ENCODE data around the gene MCTP1. TPM values are rescaled to one million over a fixed set of nuclear protein-coding genes. Genes with fewer than 3 reads are reported as not detected.

Gene MCTP1
- total and polyA plus RNA-seq, 2 experiments from 2014 or later = 1.3 to 5.7 TPM

GRCh38 chr5:95298651-95299050 is 13.8 kb upstream of the MCTP1 start:
- H3K79me2 ChIP-seq = no peaks in the 10 kb centered on the region
- no peaks in the 10 kb centered on the region for H3K4me1 ChIP-seq (ENCODE audit: insufficient read depth)
- no peak for DNase-seq (ENCODE audit: low spot score)
- H3K27me3 ChIP-seq = no peaks in the 10 kb centered on the region
- 79% methylated on average over 1 of the region's 1 CpG for WGBS (ENCODE audit: low lambda C conversion rate, missing lambda C conversion rate)
- H2AFZ ChIP-seq = no peak overlapping the region
- H3K36me3 ChIP-seq (replicated peaks; ENCODE audit: insufficient read depth, low read depth) = no peaks in the 10 kb centered on the region
- no peak overlapping the region for H3K4me2 ChIP-seq
- no peak overlapping the region for H3K27ac ChIP-seq
- H4K20me1 ChIP-seq (ENCODE audit: insufficient read depth, poor library complexity, severe bottlenecking) = no peaks in the 10 kb centered on the region
- no peaks in the 10 kb centered on the region for H3K9me3 ChIP-seq (ENCODE audit: low read depth)
- TF ChIP-seq, protein P1, sequence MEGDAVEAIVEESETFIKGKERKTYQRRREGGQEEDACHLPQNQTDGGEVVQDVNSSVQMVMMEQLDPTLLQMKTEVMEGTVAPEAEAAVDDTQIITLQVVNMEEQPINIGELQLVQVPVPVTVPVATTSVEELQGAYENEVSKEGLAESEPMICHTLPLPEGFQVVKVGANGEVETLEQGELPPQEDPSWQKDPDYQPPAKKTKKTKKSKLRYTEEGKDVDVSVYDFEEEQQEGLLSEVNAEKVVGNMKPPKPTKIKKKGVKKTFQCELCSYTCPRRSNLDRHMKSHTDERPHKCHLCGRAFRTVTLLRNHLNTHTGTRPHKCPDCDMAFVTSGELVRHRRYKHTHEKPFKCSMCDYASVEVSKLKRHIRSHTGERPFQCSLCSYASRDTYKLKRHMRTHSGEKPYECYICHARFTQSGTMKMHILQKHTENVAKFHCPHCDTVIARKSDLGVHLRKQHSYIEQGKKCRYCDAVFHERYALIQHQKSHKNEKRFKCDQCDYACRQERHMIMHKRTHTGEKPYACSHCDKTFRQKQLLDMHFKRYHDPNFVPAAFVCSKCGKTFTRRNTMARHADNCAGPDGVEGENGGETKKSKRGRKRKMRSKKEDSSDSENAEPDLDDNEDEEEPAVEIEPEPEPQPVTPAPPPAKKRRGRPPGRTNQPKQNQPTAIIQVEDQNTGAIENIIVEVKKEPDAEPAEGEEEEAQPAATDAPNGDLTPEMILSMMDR (IDR thresholded peaks at IDR 0.05; ENCODE audit: poor library complexity) = no peak
- TF ChIP-seq EZH2phosphoT487 (IDR thresholded peaks at IDR 0.05; ENCODE audit: low read depth, severe bottlenecking, unreplicated experiment) (no peak), EZH2 (IDR thresholded peaks at IDR 0.05; ENCODE audit: borderline replicate concordance) (no peak)
- no peak overlapping the region for H3K4me3 ChIP-seq
- no peaks in the 10 kb centered on the region for H3K9me2 ChIP-seq (replicated peaks; ENCODE audit: insufficient read depth)

DNA sequence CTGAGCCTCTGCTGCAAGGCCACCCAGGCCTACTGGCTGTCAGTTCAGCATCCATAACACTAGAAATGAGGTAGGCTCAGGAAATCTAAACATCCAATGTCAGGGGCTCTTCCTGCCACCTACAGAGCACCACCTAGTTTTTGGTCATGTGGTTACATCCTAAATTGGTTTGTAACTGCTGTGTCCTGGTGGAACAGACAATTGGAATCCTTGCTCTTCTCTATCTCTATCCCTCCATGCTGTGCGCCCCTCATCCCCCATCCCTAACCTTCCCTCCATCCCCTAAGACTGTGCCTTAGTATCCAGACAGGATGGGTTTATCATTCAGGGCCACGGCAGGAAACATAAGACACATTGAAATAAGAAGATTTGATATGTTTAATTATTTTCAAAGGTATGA is 11.4 kb upstream of the MCTP1 start:
- Histone ChIP-seq H3K4me1 (ENCODE audit: insufficient read depth) (no peaks in the 10 kb centered on the region), H3K4me3 (no peak overlapping the region), H3K9me2 (replicated peaks; ENCODE audit: insufficient read depth) (no peaks in the 10 kb centered on the region), H3K4me2 (no peak overlapping the region), H3K79me2 (no peaks in the 10 kb centered on the region), H3K27me3 (peaks cover 3% of the 10 kb centered on the region), H3K36me3 (replicated peaks; ENCODE audit: insufficient read depth, low read depth) (no peaks in the 10 kb centered on the region), H2AFZ (no peak overlapping the region), H3K9me3 (ENCODE audit: low read depth) (no peaks in the 10 kb centered on the region), H3K27ac (no peak overlapping the region), H4K20me1 (ENCODE audit: insufficient read depth, poor library complexity, severe bottlenecking) (no peaks in the 10 kb centered on the region)
- TF ChIP-seq, protein P1 (IDR thresholded peaks at IDR 0.05; ENCODE audit: poor library complexity) = no peak
- TF ChIP-seq EZH2phosphoT487 (IDR thresholded peaks at IDR 0.05; ENCODE audit: low read depth, severe bottlenecking, unreplicated experiment) (no peak), EZH2 (IDR thresholded peaks at IDR 0.05; ENCODE audit: borderline replicate concordance) (no peak)
- WGBS (ENCODE audit: low lambda C conversion rate, missing lambda C conversion rate) = 97% methylated on average over 2 of the region's 2 CpGs
- no peak for DNase-seq (ENCODE audit: low spot score)

DNA sequence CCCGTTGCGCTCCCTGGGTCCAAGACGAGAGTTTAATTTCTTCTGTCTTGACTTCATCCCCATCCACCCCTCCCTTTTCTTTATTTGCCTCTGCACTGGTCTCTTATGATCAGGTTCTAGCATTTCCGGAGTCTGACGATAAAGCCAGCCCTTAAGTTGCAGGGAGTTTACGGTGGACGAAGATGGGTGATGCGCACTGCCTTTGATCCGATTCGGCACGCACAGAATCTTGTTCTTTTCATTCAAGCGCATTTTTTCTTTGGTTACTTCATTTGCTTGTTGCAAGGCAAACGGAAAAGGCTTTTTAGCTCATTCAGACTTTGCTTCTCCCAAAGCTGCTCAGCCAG is 488 bp upstream of the MCTP1 start:
- DNase-seq (ENCODE audit: low spot score) = no peak
- TF ChIP-seq EZH2phosphoT487 (IDR thresholded peaks at IDR 0.05; ENCODE audit: low read depth, severe bottlenecking, unreplicated experiment) (no peak), EZH2 (IDR thresholded peaks at IDR 0.05; ENCODE audit: borderline replicate concordance) (no peak)
- TF ChIP-seq, protein P1 (IDR thresholded peaks at IDR 0.05; ENCODE audit: poor library complexity) = no peak
- peak overlapping the region; percentile 76 for H2AFZ ChIP-seq
- no peaks in the 10 kb centered on the region for H3K36me3 ChIP-seq (replicated peaks; ENCODE audit: insufficient read depth, low read depth)
- H3K9me2 ChIP-seq (replicated peaks; ENCODE audit: insufficient read depth) = no peaks in the 10 kb centered on the region
- peak overlapping the region; percentile 99 for H3K4me2 ChIP-seq
- H3K9me3 ChIP-seq (ENCODE audit: low read depth) = no peaks in the 10 kb centered on the region
- peak overlapping the region; percentile 71 for H3K4me3 ChIP-seq
- no peaks in the 10 kb centered on the region for H3K4me1 ChIP-seq (ENCODE audit: insufficient read depth)
- no peaks in the 10 kb centered on the region for H3K79me2 ChIP-seq
- H4K20me1 ChIP-seq (ENCODE audit: insufficient read depth, poor library complexity, severe bottlenecking) = no peaks in the 10 kb centered on the region
- peaks cover 57% of the 10 kb centered on the region for H3K27me3 ChIP-seq
- WGBS (ENCODE audit: low lambda C conversion rate, missing lambda C conversion rate) = 2% methylated on average over 13 of the region's 13 CpGs
- H3K27ac ChIP-seq = no peak overlapping the region

All from hepatocyte (in vitro differentiated cells).